Neuronal stem cell (in vitro differentiated cells): ENCODE measurements around the gene PLCL1.

Experiments used
- DNase-seq: peaks from one replicate; pipeline ENCODE4 v3.0.0-alpha.2; 2013; ENCODE audit warnings: low spot score
- H2AFZ ChIP-seq: one replicate; pipeline ENCODE4 v1.6.1; 2013; ENCODE audit warnings: mild to moderate bottlenecking, low read length, inconsistent platforms
- H2AK5ac ChIP-seq: 2 replicates; pipeline ENCODE4 v1.6.1; 2013; ENCODE audit warnings: low read depth, mild to moderate bottlenecking, inconsistent platforms, low read length, moderate library complexity, mixed read lengths
- H2BK120ac ChIP-seq: 2 replicates; pipeline ENCODE4 v1.6.1; 2013; ENCODE audit warnings: low read depth, mild to moderate bottlenecking, inconsistent platforms, low read length, moderate library complexity, mixed read lengths
- H2BK12ac ChIP-seq: one replicate; pipeline ENCODE4 v1.6.1; 2013; ENCODE audit warnings: low read length, inconsistent platforms
- H2BK15ac ChIP-seq: 2 replicates; pipeline ENCODE4 v1.6.1; 2013; ENCODE audit warnings: mild to moderate bottlenecking, low read length, inconsistent platforms, mixed read lengths
- H2BK5ac ChIP-seq: one replicate; pipeline ENCODE4 v1.6.1; 2013; ENCODE audit warnings: inconsistent platforms, mild to moderate bottlenecking, low read length, moderate library complexity
- H3K14ac ChIP-seq: one replicate; pipeline ENCODE4 v1.6.1; 2013; ENCODE audit warnings: low read length, inconsistent platforms
- H3K18ac ChIP-seq: 2 replicates; pipeline ENCODE4 v1.6.1; 2013; ENCODE audit warnings: low read length, inconsistent platforms
- H3K23ac ChIP-seq: 2 replicates; pipeline ENCODE4 v1.6.1; 2013; ENCODE audit warnings: low read depth, mild to moderate bottlenecking, mixed read lengths, low read length, inconsistent platforms; ENCODE audit not compliant: poor library complexity
- H3K27ac ChIP-seq: replicated peaks from 3 replicates; pipeline ENCODE4 v1.5.1; 2013; ENCODE audit warnings: low read length, inconsistent platforms
- H3K27me3 ChIP-seq, 3 experiments: 2 replicates each; pipeline ENCODE4 v1.6.1; 2013; ENCODE audit warnings: low read length in 3 of 3, mild to moderate bottlenecking in 2 of 3, inconsistent platforms in 1 of 3, low read depth in 1 of 3, mixed read lengths in 1 of 3, moderate library complexity in 1 of 3; ENCODE audit not compliant: control insufficient read depth in 3 of 3, insufficient read depth in 3 of 3
- H3K36me3 ChIP-seq, 2 donors: replicated peaks in 1 of 2; 2 replicates each; pipeline ENCODE4 v1.6.1; 2013; ENCODE audit warnings: low read length in 2 of 2; ENCODE audit not compliant: control insufficient read depth in 2 of 2, insufficient read depth in 2 of 2
- H3K4ac ChIP-seq: 2 replicates; pipeline ENCODE4 v1.6.1; 2013; ENCODE audit warnings: inconsistent platforms, mild to moderate bottlenecking, low read length, moderate library complexity
- H3K4me1 ChIP-seq, 2 donors: 1 replicate in 1 of 2; 2 replicates in 1 of 2; pipeline ENCODE4 v1.6.1; 2013; ENCODE audit warnings: low read length in 2 of 2, low read depth in 1 of 2; ENCODE audit not compliant: control insufficient read depth in 2 of 2, insufficient read depth in 1 of 2
- H3K4me2 ChIP-seq: one replicate; pipeline ENCODE4 v1.6.1; 2013; ENCODE audit warnings: mild to moderate bottlenecking, low read length, inconsistent platforms; ENCODE audit not compliant: insufficient read depth, poor library complexity, severe bottlenecking
- H3K4me3 ChIP-seq, 2 donors: 2 replicates each; pipeline ENCODE4 v1.5.1; 2013; ENCODE audit warnings: low read length in 2 of 2, mild to moderate bottlenecking in 2 of 2, inconsistent platforms in 1 of 2, moderate library complexity in 1 of 2
- H3K79me1 ChIP-seq: one replicate; pipeline ENCODE4 v1.6.1; 2013; ENCODE audit warnings: low read depth, mild to moderate bottlenecking, inconsistent platforms, low read length, moderate library complexity
- H3K9ac ChIP-seq: one replicate; pipeline ENCODE4 v1.6.1; 2013; ENCODE audit warnings: mild to moderate bottlenecking, low read depth, low read length, inconsistent platforms; ENCODE audit not compliant: poor library complexity
- H3K9me3 ChIP-seq, 2 donors: replicated peaks in 1 of 2; 2 replicates each; pipeline versions ENCODE3 to v1.6.1; 2013; ENCODE audit warnings: low read length in 2 of 2, mild to moderate bottlenecking in 2 of 2, inconsistent platforms in 1 of 2, low read depth in 1 of 2, mixed read lengths in 1 of 2, moderate library complexity in 1 of 2; ENCODE audit not compliant: control insufficient read depth in 2 of 2, insufficient read depth in 1 of 2
- H4K8ac ChIP-seq: one replicate; pipeline ENCODE4 v1.6.1; 2013; ENCODE audit warnings: low read depth, mild to moderate bottlenecking, inconsistent platforms, low read length, moderate library complexity
- H4K91ac ChIP-seq: one replicate; pipeline ENCODE4 v1.6.1; 2013; ENCODE audit warnings: low read length, low read depth, mild to moderate bottlenecking, inconsistent platforms; ENCODE audit not compliant: poor library complexity
- WGBS, 2 donors: extraction: QIAGEN DNeasy Blood & Tissue Kit; methylation state at CpG; one replicate each; pipeline ENCODE4 v1.1.7; 2013; ENCODE audit warnings: missing lambda C conversion rate in 2 of 2, mixed read lengths in 1 of 2; ENCODE audit not compliant: insufficient read length in 2 of 2, insufficient replicate concordance in 1 of 2; ENCODE audit errors: extremely low coverage in 2 of 2; 5-methylcytosine and 5-hydroxymethylcytosine counted together

PLCL1 gene

GRCh38 chr2:198006733-198007132 lies 202.3 kb downstream of the PLCL1 start:
- Histone ChIP-seq H3K27me3 (no peaks in the 10 kb centered on the region), H3K4me2 (no peak overlapping the region), H3K14ac (no peak overlapping the region), H3K4ac (no peak overlapping the region), H2BK120ac (no peak overlapping the region), H3K36me3 (no peaks in the 10 kb centered on the region), H3K9me3 (no peaks in the 10 kb centered on the region), H3K79me1 (no peaks in the 10 kb centered on the region), H2BK12ac (no peak overlapping the region), H3K9ac (no peak overlapping the region), H2BK15ac (no peak overlapping the region), H2AFZ (no peak overlapping the region), H4K8ac (no peak overlapping the region), H4K91ac (no peak overlapping the region), H2BK5ac (no peak overlapping the region), H3K4me3 (no peak overlapping the region), H3K18ac (no peak overlapping the region), H3K23ac (no peak overlapping the region), H3K27ac (no peak overlapping the region), H3K4me1 (no peaks in the 10 kb centered on the region), H2AK5ac (no peak overlapping the region)
- no peak for DNase-seq
- WGBS, 2 donors: no CpG with 5 or more reads among the region's 1 CpG

DNA sequence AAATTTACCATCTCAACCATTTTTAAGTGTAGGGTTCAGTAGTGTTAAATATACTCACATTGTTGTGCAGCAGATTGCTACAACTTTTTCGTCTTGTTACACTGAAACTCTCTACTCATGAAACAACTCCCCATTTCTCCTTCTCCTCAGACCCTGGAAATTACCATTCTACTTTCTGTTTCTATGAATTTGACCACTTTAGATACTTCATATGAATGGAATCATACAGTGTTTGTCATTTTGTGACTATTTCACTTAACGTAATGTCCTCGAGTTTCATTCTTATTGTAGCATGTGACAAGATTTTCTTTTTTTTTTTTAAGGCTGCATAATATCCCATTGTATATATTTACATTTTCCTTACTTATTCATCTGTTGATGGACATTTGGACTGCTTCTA lies 203.8 kb downstream of the PLCL1 start:
- no peak overlapping the region for H2BK15ac ChIP-seq
- no peak overlapping the region for H2BK12ac ChIP-seq
- no peak overlapping the region for H2BK5ac ChIP-seq
- no peak overlapping the region for H3K27ac ChIP-seq
- no peak overlapping the region for H3K23ac ChIP-seq
- H3K4ac ChIP-seq: no peak overlapping the region
- H3K9ac ChIP-seq: no peak overlapping the region
- no peak overlapping the region for H3K4me3 ChIP-seq
- no peak overlapping the region for H3K18ac ChIP-seq
- DNase-seq: no peak
- H3K36me3 ChIP-seq: no peaks in the 10 kb centered on the region
- H3K4me1 ChIP-seq: no peaks in the 10 kb centered on the region
- H2AFZ ChIP-seq: no peak overlapping the region
- H2BK120ac ChIP-seq: no peak overlapping the region
- no peaks in the 10 kb centered on the region for H3K27me3 ChIP-seq
- H2AK5ac ChIP-seq: no peak overlapping the region
- H4K8ac ChIP-seq: no peak overlapping the region
- H3K14ac ChIP-seq: no peak overlapping the region
- no peaks in the 10 kb centered on the region for H3K79me1 ChIP-seq
- WGBS, 2 donors: no CpG with 5 or more reads among the region's 3 CpGs
- H3K4me2 ChIP-seq: no peak overlapping the region
- H3K9me3 ChIP-seq: no peaks in the 10 kb centered on the region
- H4K91ac ChIP-seq: no peak overlapping the region

GRCh38 chr2:198012025-198012424 lies 207.6 kb downstream of the PLCL1 start:
- Histone ChIP-seq H2BK12ac (no peak overlapping the region), H3K79me1 (no peaks in the 10 kb centered on the region), H2BK5ac (no peak overlapping the region), H3K9ac (no peak overlapping the region), H3K14ac (no peak overlapping the region), H3K36me3 (no peaks in the 10 kb centered on the region), H3K27me3 (no peaks in the 10 kb centered on the region), H3K4me3 (no peak overlapping the region), H2AFZ (no peak overlapping the region), H3K4ac (no peak overlapping the region), H2BK15ac (no peak overlapping the region), H3K18ac (no peak overlapping the region), H3K27ac (no peak overlapping the region), H4K8ac (no peak overlapping the region), H3K9me3 (no peaks in the 10 kb centered on the region), H4K91ac (no peak overlapping the region), H3K23ac (no peak overlapping the region), H2BK120ac (no peak overlapping the region), H3K4me2 (no peak overlapping the region), H2AK5ac (no peak overlapping the region), H3K4me1 (no peaks in the 10 kb centered on the region)
- DNase-seq: no peak

- H2AK5ac ChIP-seq: no peak overlapping the region
- DNase-seq: no peak
- WGBS, 2 donors: no CpG with 5 or more reads among the region's 4 CpGs
- no peak overlapping the region for H3K27ac ChIP-seq
- no peaks in the 10 kb centered on the region for H3K27me3 ChIP-seq
- no peak overlapping the region for H4K91ac ChIP-seq
- H3K4me3 ChIP-seq: no peak overlapping the region
- H2BK5ac ChIP-seq: no peak overlapping the region
- H3K14ac ChIP-seq: no peak overlapping the region
- no peak overlapping the region for H2AFZ ChIP-seq
- no peaks in the 10 kb centered on the region for H3K79me1 ChIP-seq
- no peak overlapping the region for H2BK12ac ChIP-seq
- no peak overlapping the region for H3K23ac ChIP-seq
- no peak overlapping the region for H3K4me2 ChIP-seq
- H3K9ac ChIP-seq: no peak overlapping the region
- H2BK120ac ChIP-seq: no peak overlapping the region
- no peak overlapping the region for H2BK15ac ChIP-seq
- no peaks in the 10 kb centered on the region for H3K9me3 ChIP-seq
- no peak overlapping the region for H3K4ac ChIP-seq
- H4K8ac ChIP-seq: no peak overlapping the region
- H3K18ac ChIP-seq: no peak overlapping the region
- H3K4me1 ChIP-seq: no peaks in the 10 kb centered on the region
- H3K36me3 ChIP-seq: no peaks in the 10 kb centered on the region
Observed at GRCh38 chr2:198016243-198016642, 211.8 kb downstream of the PLCL1 start.
